PC-3 (cell line): Measurements from ENCODE around the gene SLC22A17. TPM values are rescaled to one million over a fixed set of nuclear protein-coding genes. Genes with fewer than 3 reads are reported as not detected.

Experiments
- ATAC-seq: fragments of 200-7000 bp; cut with Tn5 transposase; 2 replicates; pipeline ENCODE4 v1.9.1; 2020; ENCODE audit warnings: mild to moderate bottlenecking, moderate library complexity
- BruUV-seq: library from RNA; stranded (reverse); fragments of 400-500 nt; replicated peaks from 2 replicates; lab custom pipeline; 2021; lab: Mats Ljungman, UMichigan
- CTCF ChIA-PET: fragments of 300-600 bp; sonication (Branson Sonifier 250); formaldehyde crosslinking; loops from one replicate; lab custom pipeline; 2022; ENCODE audit warnings: antibody characterized with exemption; lab: Charles Lee
- POLR2A ChIA-PET: fragments of 300-600 bp; sonication (Branson Sonifier 250); formaldehyde crosslinking; loops from one replicate; lab custom pipeline; 2022; ENCODE audit warnings: antibody characterized with exemption; ENCODE audit not compliant: unreplicated experiment; lab: Charles Lee
- DNase-seq: peaks from one replicate; pipeline ENCODE4 v3.0.0-alpha.2; 2015
- H2AFZ ChIP-seq: fragments of 300-600 bp; sonication (generic); 2 replicates; pipeline ENCODE4 v1.6.0; 2016; ENCODE audit warnings: antibody characterized with exemption, low read length
- H3F3A ChIP-seq: fragments of 300-600 bp; sonication (generic); one replicate; pipeline ENCODE4 v1.6.0; 2017; ENCODE audit warnings: antibody characterized with exemption, low read length, control low read depth, mild to moderate bottlenecking; ENCODE audit not compliant: unreplicated experiment
- H3K27ac ChIP-seq: fragments of 300-600 bp; sonication (generic); 2 replicates; pipeline ENCODE4 v1.5.1; 2016; ENCODE audit warnings: mild to moderate bottlenecking, low read length
- H3K27me3 ChIP-seq: fragments of 300-600 bp; sonication (generic); 2 replicates; pipeline ENCODE4 v1.6.1; 2016; ENCODE audit warnings: low read length, mixed read lengths
- H3K36me3 ChIP-seq: fragments of 300-600 bp; sonication (generic); 2 replicates; pipeline ENCODE4 v1.6.1; 2016; ENCODE audit warnings: low read depth, mixed run types, low read length, mixed read lengths
- H3K4me1 ChIP-seq: fragments of 300-600 bp; sonication (generic); 2 replicates; pipeline ENCODE4 v1.5.1; 2016; ENCODE audit warnings: low read length; ENCODE audit not compliant: insufficient read depth
- H3K4me2 ChIP-seq: fragments of 300-600 bp; sonication (generic); 2 replicates; pipeline ENCODE4 v1.6.0; 2016; ENCODE audit warnings: low read length
- H3K4me3 ChIP-seq: fragments of 300-600 bp; sonication (generic); 2 replicates; pipeline ENCODE4 v1.5.1; 2016; ENCODE audit warnings: mild to moderate bottlenecking, low read length, mixed read lengths
- H3K79me2 ChIP-seq: fragments of 300-600 bp; sonication (generic); 2 replicates; pipeline ENCODE4 v1.6.1; 2017; ENCODE audit warnings: low read length, mixed read lengths
- H3K9ac ChIP-seq: fragments of 300-600 bp; sonication (generic); 2 replicates; pipeline ENCODE4 v1.6.0; 2016; ENCODE audit warnings: mild to moderate bottlenecking, low read length
- H3K9me2 ChIP-seq: fragments of 300-600 bp; sonication (generic); replicated peaks from 2 replicates; pipeline ENCODE4 v1.6.1; 2016; ENCODE audit warnings: mixed run types, low read length, mixed read lengths
- H3K9me3 ChIP-seq: fragments of 300-600 bp; sonication (generic); 2 replicates; pipeline ENCODE4 v1.6.1; 2016; ENCODE audit warnings: low read length, mixed read lengths
- H4K20me1 ChIP-seq: fragments of 300-600 bp; sonication (generic); 2 replicates; pipeline ENCODE4 v1.6.1; 2016; ENCODE audit warnings: low read length, mixed read lengths
- EZH2 ChIP-seq: fragments of 300-600 bp; sonication (generic); IDR thresholded peaks from one replicate; pipeline ENCODE4 v1.6.1; 2017; ENCODE audit warnings: antibody characterized with exemption, mild to moderate bottlenecking, low read length; ENCODE audit not compliant: unreplicated experiment
- EZH2phosphoT487 ChIP-seq: fragments of 300-600 bp; sonication (generic); IDR thresholded peaks from 2 replicates; pipeline ENCODE4 v1.6.1; 2018; ENCODE audit warnings: mild to moderate bottlenecking, antibody characterized with exemption, low read length, borderline replicate concordance
- intact Hi-C: fragments of 100-400 bp; cut with micrococcal nuclease; formaldehyde crosslinking; loops from 2 replicates; pipeline ENCODE4 v1.9.0; 2023
- total RNA-seq: library from RNA; depleted of rRNA; stranded (reverse); fragments of >200 nt; gene quantifications from 2 replicates; pipeline ENCODE4 v1.2.3, GENCODE V29; 2014
- TF ChIP-seq, protein P1 (sequence below): fragments of 300-600 bp; sonication (generic); conservative IDR thresholded peaks from 2 replicates; pipeline ENCODE4 v1.5.1; 2017; ENCODE audit warnings: antibody characterized with exemption, low read depth, mild to moderate bottlenecking, low read length

Gene SLC22A17
- total RNA-seq, 1 experiment from 2014 or later = 12.0 TPM

- Histone ChIP-seq H3K4me3 (no peak overlapping the region), H3K4me1 (no peaks in the 10 kb centered on the region), H3K27me3 (peaks cover 72% of the 10 kb centered on the region), H3K4me2 (no peak overlapping the region), H2AFZ (no peak overlapping the region), H3K9me3 (no peaks in the 10 kb centered on the region), H3K27ac (no peak overlapping the region), H3K79me2 (no peaks in the 10 kb centered on the region), H3K36me3 (no peaks in the 10 kb centered on the region), H3K9me2 (no peaks in the 10 kb centered on the region), H3F3A (no peaks in the 10 kb centered on the region), H3K9ac (no peak overlapping the region), H4K20me1 (no peaks in the 10 kb centered on the region)
- intact Hi-C loops = no loop called here
- no peak for DNase-seq
- CTCF ChIA-PET = no interaction called here
- BruUV-seq = no TSS peak
- POLR2A ChIA-PET = no interaction called here
- TF ChIP-seq EZH2 = no peak
- no peak for TF ChIP-seq EZH2phosphoT487
- TF ChIP-seq, protein P1, sequence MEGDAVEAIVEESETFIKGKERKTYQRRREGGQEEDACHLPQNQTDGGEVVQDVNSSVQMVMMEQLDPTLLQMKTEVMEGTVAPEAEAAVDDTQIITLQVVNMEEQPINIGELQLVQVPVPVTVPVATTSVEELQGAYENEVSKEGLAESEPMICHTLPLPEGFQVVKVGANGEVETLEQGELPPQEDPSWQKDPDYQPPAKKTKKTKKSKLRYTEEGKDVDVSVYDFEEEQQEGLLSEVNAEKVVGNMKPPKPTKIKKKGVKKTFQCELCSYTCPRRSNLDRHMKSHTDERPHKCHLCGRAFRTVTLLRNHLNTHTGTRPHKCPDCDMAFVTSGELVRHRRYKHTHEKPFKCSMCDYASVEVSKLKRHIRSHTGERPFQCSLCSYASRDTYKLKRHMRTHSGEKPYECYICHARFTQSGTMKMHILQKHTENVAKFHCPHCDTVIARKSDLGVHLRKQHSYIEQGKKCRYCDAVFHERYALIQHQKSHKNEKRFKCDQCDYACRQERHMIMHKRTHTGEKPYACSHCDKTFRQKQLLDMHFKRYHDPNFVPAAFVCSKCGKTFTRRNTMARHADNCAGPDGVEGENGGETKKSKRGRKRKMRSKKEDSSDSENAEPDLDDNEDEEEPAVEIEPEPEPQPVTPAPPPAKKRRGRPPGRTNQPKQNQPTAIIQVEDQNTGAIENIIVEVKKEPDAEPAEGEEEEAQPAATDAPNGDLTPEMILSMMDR = no peak
- no peak for ATAC-seq
Observed at GRCh38 chr14:23389396-23389795, 36.7 kb upstream of the SLC22A17 start.

DNA sequence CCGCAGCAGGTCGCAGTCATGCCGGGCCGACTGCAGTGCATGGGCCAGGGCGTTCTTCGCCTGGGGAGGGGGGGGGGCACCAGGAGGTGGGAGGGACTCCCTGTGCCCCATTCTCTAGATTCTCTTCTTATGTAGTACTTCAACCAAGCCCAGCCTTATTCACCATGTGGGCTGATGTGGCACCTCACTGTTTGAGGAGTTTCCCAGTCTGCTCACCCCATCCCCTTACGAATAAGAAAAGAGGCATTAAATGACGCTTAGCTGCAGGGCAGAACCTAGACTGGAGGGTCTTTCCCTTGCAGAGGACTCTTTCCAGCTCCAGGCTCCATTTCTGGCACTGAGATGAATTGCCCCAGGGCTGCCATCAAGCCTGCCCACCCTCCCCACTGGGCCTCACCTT lies 36.3 kb upstream of the SLC22A17 start:
- no peaks in the 10 kb centered on the region for H3K4me1 ChIP-seq
- no peak overlapping the region for H3K27ac ChIP-seq
- H3K4me2 ChIP-seq = no peak overlapping the region
- BruUV-seq = no TSS peak
- H3K4me3 ChIP-seq = no peak overlapping the region
- ChIA-PET CTCF (no interaction called here), POLR2A (no interaction called here)
- ATAC-seq (no peak), DNase-seq (no peak)
- H3K79me2 ChIP-seq = no peaks in the 10 kb centered on the region
- H3K36me3 ChIP-seq = no peaks in the 10 kb centered on the region
- no peaks in the 10 kb centered on the region for H4K20me1 ChIP-seq
- TF ChIP-seq EZH2 = no peak
- TF ChIP-seq, protein P1 = no peak
- no peak for TF ChIP-seq EZH2phosphoT487
- no peak overlapping the region for H3K9ac ChIP-seq
- no peaks in the 10 kb centered on the region for H3K9me2 ChIP-seq
- no peak overlapping the region for H2AFZ ChIP-seq
- H3F3A ChIP-seq = no peaks in the 10 kb centered on the region
- H3K27me3 ChIP-seq = peaks cover 73% of the 10 kb centered on the region
- no peaks in the 10 kb centered on the region for H3K9me3 ChIP-seq
- intact Hi-C loops = no loop called here

DNA sequence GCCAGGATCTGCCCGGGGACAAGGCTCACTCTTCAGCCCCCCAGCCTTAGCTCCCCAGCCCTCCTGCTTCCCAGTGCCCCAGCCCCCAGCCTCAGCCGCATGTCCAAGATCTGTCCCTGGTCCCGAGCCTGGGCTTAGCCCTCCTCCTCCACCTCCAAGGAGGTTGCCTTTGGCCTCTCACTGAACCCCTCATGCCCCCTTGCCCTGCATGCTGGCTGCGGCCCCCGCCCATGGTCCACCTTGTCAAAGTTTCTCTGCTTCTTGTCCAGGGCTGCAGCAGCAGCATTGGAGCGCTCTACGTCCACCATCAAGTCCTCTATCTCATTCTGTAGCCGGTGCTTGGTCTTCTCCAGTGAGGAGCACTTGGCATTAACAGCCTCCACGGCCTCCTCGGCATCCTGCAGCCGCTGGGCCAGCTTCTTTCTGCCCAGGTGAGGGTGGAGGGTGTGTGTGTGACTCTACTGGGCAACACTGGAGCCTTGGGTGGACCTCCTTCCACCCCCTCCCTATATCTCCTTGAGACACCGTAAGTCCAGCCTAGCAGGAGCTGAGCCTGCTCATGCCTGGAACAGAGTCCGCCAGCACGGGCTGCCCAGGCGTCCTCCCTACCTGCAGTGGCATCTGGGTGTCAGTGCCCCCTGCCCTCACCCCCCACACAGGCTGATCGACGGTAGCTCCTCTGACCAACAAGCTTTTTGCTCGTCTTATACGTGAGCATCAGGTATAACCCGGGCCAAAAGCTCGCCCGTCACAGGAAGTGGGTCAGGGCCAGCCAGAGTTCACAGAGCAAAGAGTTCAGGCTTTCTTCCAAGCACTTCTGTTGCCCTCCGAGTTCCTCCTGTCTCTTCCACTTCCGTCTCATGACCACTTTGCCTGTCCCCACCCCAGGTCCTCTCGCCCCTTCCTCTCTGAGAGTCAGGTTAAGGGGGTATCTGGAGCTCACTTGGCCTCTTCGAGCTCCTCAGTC lies 35.5 kb upstream of the SLC22A17 start:
- no peak overlapping the region for H3K9ac ChIP-seq
- H3K4me2 ChIP-seq = no peak overlapping the region
- no peak overlapping the region for H3K27ac ChIP-seq
- H3K79me2 ChIP-seq = no peaks in the 10 kb centered on the region
- ATAC-seq (no peak), DNase-seq (no peak)
- H3K9me2 ChIP-seq = no peaks in the 10 kb centered on the region
- no peak overlapping the region for H3K4me3 ChIP-seq
- H3K27me3 ChIP-seq = peaks cover 71% of the 10 kb centered on the region
- ChIA-PET CTCF (no interaction called here), POLR2A (no interaction called here)
- no TSS peak for BruUV-seq
- TF ChIP-seq EZH2 = no peak
- TF ChIP-seq, protein P1 = no peak
- TF ChIP-seq EZH2phosphoT487 = no peak
- no peaks in the 10 kb centered on the region for H4K20me1 ChIP-seq
- no peaks in the 10 kb centered on the region for H3K4me1 ChIP-seq
- intact Hi-C loops = no loop called here
- H3K9me3 ChIP-seq = no peaks in the 10 kb centered on the region
- H3K36me3 ChIP-seq = no peaks in the 10 kb centered on the region
- no peak overlapping the region for H2AFZ ChIP-seq
- H3F3A ChIP-seq = no peaks in the 10 kb centered on the region
